Stimulated activated CD8-positive, alpha-beta memory T cell treated with anti-CD3 and anti-CD28 coated beads, Interleukin-7, amount 100 ng/mL, for 24 hours (primary cell): ENCODE results near the gene LUZP2.

Experiments used
- DNase-seq: peaks from one replicate; pipeline ENCODE4 v3.0.0-alpha.2; 2020; ENCODE audit warnings: low read depth

The LUZP2 gene

GRCh38 chr11:24567380-24567779, 70.5 kb downstream of the LUZP2 start:
- DNase-seq: no peak

DNA sequence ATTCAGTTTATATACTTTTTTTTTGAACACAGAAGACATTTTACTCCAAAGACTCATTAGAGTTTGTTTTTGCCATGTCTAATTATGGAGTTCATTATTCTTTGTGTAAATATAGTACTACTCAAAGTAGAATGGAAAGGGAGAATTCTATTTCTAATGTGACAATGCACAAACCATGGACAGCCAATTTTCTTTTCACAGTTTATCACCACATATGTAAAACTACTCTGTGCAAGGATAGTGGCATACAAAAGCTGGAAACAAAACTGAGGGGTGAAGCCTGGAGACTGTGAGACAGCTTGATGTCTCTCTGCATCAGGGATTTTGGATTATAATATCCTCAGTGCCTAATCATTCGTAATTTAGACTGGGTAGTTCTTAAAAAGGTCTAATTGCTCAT, 75.5 kb downstream of the LUZP2 start:
- no peak for DNase-seq

- no peak for DNase-seq
Measured at GRCh38 chr11:24574461-24574860, 77.6 kb downstream of the LUZP2 start.

DNA sequence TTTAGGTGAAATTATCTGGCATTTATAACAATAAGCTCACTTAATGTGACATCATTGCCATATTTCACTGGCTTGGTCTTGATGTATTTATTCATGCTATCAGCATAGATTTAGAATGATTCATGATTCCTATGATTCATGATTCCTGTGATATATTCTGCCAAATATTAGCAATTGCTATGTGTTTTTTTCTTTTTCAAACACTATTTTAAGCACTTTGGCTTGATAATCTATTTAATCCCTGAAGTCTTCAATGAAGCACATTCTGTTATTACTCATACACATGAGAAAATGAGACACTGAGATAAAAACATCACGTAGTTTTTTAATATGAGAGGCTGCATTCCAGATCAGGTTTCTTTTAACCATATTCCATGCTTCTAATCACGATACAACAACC, 78.5 kb downstream of the LUZP2 start:
- no peak for DNase-seq

DNA sequence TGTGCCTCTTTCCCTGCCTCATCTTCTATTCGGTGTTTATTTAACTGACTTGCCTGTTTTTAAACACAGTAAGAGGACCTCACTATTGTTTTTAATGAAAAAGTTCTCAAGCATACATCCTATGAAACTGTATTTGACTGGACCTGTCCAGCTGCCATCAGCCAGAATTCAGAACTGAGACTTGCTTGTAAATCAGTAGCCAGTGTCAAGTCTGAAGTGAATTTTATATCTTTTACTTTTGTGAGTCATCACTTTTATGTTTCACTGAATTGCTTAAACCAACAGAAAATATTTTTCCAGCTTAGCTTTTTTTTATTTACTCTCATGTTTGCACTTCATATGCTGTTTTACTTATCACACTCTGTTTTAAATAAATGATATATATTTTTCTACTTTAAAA, 88.3 kb downstream of the LUZP2 start:
- DNase-seq: no peak

DNA sequence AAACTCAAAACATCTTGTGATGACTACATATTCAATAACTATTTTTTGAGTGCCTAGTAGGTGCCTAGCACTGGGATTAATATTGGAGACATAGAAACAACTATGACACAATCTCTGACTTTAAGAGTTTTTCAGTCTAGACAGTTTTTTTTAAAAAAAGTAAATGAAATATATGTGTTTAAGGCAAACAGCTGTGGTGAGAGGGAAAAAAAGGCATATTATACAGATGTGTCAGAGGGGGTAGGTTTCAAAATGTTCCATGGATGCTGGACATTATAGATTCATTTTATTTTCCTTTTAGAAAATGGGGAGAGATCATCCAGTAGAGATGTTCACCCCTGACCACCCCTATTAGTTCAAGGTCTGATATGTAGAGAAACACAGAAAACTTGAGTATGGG, 90.8 kb downstream of the LUZP2 start:
- no peak for DNase-seq

DNA sequence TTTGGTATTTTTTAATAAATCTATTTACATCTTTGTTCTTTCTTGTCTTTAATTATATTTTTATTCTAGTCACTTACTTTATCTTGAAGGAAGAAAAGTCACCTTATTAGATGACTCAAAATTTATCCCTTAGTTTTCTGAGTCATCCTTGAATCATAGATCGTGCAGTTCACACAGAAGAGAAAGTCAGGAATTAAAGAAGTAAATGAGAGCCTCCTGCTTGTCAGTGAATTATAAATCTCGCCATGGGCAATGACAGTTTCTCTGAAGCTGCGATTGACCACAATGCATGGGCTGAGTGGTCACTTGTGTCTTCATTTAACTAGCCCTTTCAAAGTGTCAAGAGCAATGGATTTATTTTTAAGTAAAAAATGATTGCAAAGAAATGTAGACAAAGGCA, 91.2 kb downstream of the LUZP2 start:
- DNase-seq: no peak

- no peak for DNase-seq
Measured at GRCh38 chr11:24589064-24589463, 92.2 kb downstream of the LUZP2 start.

DNA sequence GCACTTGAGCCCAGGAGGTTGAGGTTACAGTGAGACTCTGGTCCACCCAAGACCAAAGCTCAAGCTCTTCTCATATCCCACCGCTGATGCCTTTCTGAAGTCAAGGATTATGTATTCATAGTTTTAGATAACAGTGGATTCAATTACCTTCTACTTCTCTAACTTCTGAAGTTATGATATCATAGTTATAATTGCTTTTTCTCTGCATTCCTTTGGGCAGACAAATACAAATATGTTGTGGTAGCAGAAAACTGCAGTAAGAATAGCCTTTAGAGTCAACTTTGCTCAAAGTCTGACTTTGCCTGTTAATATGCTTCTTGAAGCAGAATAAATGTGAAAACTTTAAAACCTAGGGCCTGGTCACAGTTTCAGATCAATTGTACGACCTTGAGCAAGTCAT, 94.4 kb downstream of the LUZP2 start:
- DNase-seq: no peak

- DNase-seq: no peak
Measured at GRCh38 chr11:24592360-24592759, 95.5 kb downstream of the LUZP2 start.

GRCh38 chr11:24593332-24593731, 96.5 kb downstream of the LUZP2 start:
- no peak for DNase-seq

GRCh38 chr11:24594401-24594800, 97.5 kb downstream of the LUZP2 start:
- DNase-seq: no peak

- no peak for DNase-seq
Measured at GRCh38 chr11:24598641-24599040, 101.8 kb downstream of the LUZP2 start.

DNA sequence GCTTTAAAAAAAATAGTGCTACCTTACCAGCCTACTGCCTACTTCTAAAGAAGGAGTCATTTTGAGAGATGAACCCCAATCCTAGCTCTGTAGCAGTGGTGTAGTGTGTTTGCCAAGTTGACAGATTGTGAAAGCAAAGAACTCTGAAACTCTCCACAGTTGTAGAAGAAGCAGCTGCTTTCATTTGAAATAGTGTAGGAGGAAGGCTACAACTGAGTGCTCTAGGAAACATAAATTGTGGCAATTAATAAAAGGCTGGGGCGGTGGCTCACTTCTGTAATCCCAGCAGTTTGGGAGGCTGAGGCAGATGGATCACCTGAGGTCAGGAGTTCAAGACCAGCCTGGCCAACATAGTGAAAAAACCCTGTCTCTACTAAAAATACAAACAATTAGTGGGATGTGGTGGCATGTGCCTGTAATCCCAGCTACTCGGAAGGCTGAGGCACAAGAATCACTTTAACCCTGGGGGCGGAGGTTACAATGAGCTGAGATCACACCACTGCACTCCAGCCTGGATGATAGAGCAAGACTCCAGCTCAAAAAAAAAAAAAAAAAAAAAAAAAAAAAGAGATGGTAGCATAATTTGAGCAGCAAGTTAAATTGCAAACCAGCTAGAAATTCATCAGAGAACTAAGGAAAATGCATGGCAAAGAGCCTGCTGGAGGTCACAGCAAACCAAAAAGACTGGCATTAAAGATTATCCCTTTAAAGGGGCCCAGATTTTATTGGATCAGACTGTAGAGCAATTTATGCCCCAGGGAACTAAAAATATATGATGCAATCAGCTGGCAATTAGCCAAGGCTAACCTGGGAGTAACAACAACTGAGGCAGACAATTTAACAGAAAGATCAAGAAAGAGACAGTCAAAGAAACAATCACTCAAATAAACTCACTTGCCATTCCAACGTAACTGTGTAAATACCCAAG, 112.6 kb downstream of the LUZP2 start:
- no peak for DNase-seq

GRCh38 chr11:24615451-24616160, 118.8 kb downstream of the LUZP2 start:
- DNase-seq: no peak

DNA sequence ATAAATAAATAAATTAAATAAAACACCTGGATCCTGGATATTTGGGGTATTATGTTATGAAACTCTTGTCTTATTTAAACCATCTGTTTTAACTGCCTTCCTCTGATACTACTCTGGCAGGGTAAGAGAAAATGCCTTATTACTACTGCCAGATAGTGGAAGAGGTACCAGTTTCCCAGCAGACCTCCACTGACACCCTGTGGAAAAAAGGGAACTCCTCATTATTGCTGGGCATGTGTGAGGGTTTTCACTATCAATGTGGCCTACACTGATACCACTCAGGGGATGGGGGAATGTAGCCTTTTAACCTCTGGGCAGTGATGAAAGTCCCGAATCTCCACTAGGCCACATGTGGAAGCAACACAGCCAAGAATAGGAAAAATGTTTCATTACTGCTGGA, 121.0 kb downstream of the LUZP2 start:
- DNase-seq: no peak

DNA sequence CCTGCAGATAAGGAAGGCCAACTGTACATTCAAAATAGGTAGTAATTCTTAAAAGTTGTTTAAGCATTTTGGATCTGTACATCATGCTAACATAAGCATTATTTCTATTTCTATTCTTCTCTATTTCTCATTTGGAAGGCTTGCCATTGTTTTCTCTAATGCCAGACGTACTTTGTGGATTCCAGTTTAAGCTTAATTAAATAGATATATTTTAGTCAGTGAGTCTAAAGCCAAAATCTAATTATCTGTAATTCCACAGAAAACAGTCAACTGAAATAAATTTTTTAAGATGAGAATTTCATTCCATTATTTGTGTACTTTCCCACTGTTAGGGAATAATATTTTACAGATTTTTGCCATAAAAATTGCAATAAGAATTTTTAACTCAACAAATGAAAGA, 123.0 kb downstream of the LUZP2 start:
- DNase-seq: no peak

GRCh38 chr11:24622262-24622661, 125.4 kb downstream of the LUZP2 start:
- no peak for DNase-seq

- no peak for DNase-seq
Measured at GRCh38 chr11:24623121-24623520, 126.3 kb downstream of the LUZP2 start.

DNA sequence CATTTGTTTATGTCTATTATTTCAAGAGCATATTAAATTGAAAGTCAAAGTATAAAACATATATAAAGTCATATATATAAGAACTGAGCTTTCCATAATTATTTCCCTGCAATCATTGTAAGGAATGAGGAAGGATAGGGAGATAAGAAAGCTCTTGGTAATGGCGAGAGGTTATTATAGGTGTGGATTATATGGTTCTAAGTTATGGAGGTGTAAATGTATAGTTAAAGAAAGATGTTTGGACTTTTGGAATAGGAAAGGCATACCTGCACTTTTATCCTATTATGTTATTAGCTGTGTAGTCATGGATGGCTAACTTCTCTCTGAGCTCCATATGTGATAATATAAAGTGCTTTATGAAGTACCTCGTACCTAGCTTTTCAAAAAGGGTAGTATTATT, 127.6 kb downstream of the LUZP2 start:
- DNase-seq: no peak

DNA sequence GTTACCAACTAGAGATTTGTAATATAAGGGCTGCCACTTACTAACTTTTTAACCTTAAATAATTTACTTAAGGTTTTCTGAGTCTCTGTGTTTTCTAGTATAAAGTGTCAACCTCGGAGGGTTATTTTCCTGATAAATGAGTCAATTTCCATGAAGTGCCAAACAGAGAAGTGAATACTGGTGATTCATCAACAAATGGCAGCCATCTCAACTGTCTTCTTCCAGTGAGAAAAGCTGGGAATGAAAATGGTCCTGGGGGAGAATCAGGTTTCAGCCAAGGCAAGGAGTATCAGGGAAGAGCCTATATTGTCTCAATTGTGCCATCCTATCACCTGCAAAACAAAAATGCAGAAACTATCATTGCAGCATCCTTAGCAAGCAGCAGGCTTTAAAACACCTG, 129.1 kb downstream of the LUZP2 start:
- no peak for DNase-seq

GRCh38 chr11:24628224-24628776, 131.4 kb downstream of the LUZP2 start:
- DNase-seq: no peak

- DNase-seq: no peak
Measured at GRCh38 chr11:24634606-24635160, 137.8 kb downstream of the LUZP2 start.
